Fibroblast of lung (primary cell): ENCODE results near the gene DNASE2B.

Source experiments
- CTCF ChIP-seq, 2 donors: IDR thresholded peaks in 1 of 2; conservative IDR thresholded peaks in 1 of 2; 1 replicate in 1 of 2; 2 replicates in 1 of 2; pipeline ENCODE4 v1.5.1; 2011 to 2012; ENCODE audit warnings: low read length in 2 of 2, control low read depth in 1 of 2, inconsistent platforms in 1 of 2, low read depth in 1 of 2, mild to moderate bottlenecking in 1 of 2
- EZH2 ChIP-seq: IDR thresholded peaks from 2 replicates; pipeline ENCODE4 v1.5.1; 2012; ENCODE audit warnings: low read length, control low read depth, mild to moderate bottlenecking; ENCODE audit errors: missing control alignments

DNA sequence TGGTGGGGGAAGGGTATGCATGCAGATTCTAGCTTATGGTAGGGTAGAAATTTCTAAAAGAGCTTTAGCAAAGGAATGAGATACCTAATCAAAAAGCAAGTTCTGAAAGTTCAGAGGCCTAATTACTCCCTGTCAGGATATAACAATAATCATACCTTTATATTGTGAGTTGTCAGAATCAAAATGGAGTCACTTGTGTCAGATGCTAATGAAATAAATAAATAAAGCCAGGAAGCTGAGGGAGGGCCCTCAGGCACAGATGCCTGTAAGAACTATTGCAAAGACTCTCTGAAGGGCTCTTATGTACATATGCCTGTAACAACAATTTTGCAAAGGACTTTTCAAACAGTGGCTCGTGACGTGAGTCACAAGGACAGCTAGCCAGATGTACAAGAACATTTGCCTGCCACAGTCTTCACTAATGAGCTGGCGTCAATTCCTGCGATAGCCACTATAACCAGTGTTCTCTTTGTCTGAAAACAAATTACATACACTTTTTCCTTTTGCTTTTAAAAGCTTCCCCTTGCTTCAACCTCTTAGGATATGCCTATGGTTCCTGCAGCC lies 27.4 kb upstream of the DNASE2B start:
- TF ChIP-seq CTCF (conservative IDR thresholded peaks at IDR 0.05 in 1 of 2, IDR thresholded peaks at IDR 0.05 in 1 of 2; ENCODE audit: low read depth in 1 of 2, low read length in 2 of 2) (no peak), EZH2 (no peak)
